Measurements from ENCODE around the gene NATD1. TPM values are rescaled to one million over a fixed set of nuclear protein-coding genes. Genes with fewer than 3 reads are reported as not detected.
A peak's percentile ranks its signal among the peaks of the same experiment; 100 is the strongest.

The NATD1 gene
- total RNA-seq, 2 donors from 2014 or later: 7.4 to 8.8 TPM

DNA sequence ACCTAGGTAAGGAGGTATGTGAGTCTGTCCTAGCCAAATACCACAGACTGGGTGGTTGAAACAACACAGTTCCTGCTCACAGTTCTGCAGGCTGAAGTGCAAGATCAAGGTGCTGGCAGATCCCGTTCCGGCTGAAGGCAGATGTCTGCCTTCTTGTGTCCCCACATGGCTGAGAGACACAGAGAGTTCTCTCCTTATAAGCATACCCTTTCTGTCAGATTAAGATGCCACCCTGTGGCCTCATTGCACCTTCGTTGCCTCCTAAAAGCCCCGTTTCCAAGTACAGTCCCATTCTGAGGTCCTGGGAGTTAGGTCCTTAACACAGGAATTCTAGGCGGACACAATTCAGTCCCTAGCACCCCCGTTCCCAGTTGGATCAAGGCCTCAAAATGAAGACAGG lies 30.1 kb downstream of the NATD1 start:
- H3K27ac Mint-ChIP-seq: no peak overlapping the region
- ATAC-seq (replicated peaks in 1 of 2): no peak

DNA sequence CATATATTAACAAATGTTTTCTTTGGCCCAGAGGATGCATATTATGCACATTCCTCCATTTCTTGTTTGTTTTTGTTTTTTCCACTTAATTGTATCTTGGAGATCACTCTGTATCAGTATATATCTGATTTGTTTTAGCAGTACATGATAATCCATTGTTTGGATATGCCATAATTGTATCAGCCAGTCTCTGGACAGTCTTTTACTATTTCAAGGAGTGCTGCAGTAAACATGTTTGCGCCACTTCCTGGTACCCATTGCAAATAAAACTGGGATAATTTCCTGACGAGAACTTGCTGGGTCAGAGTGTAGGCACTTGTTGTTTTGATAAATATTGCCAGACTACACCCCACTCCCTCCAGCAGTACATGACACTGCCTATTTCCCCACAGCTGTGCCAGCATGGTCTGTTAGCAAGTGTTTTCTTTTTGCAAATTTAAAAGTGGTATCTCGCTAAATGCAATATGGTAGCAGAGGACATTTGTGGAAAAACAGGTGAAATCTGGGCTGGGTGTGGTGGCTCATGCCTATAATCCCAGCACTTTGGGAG lies 34.3 kb downstream of the NATD1 start:
- H3K36me3 Mint-ChIP-seq (ENCODE audit: insufficient read depth in 2 of 2): peaks cover 5 to 12% of the 10 kb centered on the region in 2 donors
- H3K4me1 Mint-ChIP-seq (ENCODE audit: low read depth): peaks cover 42% of the 10 kb centered on the region
- no peak overlapping the region for H3K4me3 Mint-ChIP-seq
- no peaks in the 10 kb centered on the region for H3K27me3 Mint-ChIP-seq (ENCODE audit: low read depth)
- DNase-seq (no peak), ATAC-seq (replicated peaks in 1 of 2) (no peak)
- H3K27ac Mint-ChIP-seq: no peak overlapping the region
- no peaks in the 10 kb centered on the region for H3K9me3 Mint-ChIP-seq

More for the DNA sequence above, 30.1 kb downstream of the NATD1 start:
- H3K36me3 Mint-ChIP-seq (ENCODE audit: insufficient read depth in 2 of 2): peaks cover 3 to 9% of the 10 kb centered on the region in 2 donors
- DNase-seq: no peak
- H3K4me1 Mint-ChIP-seq (ENCODE audit: low read depth): peaks cover 9% of the 10 kb centered on the region
- H3K27me3 Mint-ChIP-seq (ENCODE audit: low read depth): no peaks in the 10 kb centered on the region
- no peaks in the 10 kb centered on the region for H3K9me3 Mint-ChIP-seq
- no peak overlapping the region for H3K4me3 Mint-ChIP-seq

DNA sequence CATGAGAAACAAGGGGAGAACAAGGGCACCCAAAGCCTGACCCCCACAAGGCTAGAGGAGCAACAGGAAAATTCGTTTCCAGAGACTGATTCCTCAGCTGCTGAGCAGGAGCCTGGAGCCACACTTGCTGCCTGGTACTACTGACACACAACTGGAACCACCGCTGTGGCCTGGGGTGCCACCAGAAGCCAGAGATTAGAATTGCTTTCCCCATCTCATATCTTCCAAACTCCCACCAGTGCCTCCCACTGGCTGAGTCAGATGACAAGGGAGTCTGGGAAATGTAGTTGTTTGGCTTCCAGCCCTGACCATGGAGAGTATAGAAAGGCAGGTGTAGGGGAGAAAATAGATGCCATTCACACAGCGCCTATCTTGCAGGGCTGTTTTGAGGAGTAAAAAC lies 35.1 kb downstream of the NATD1 start:
- peak; percentile 38 to 52 for DNase-seq
- H3K4me1 Mint-ChIP-seq (ENCODE audit: low read depth): peaks cover 45% of the 10 kb centered on the region
- no peaks in the 10 kb centered on the region for H3K9me3 Mint-ChIP-seq
- H3K27ac Mint-ChIP-seq: no peak overlapping the region
- peaks cover 5 to 12% of the 10 kb centered on the region in 2 donors for H3K36me3 Mint-ChIP-seq (ENCODE audit: insufficient read depth in 2 of 2)
- H3K4me3 Mint-ChIP-seq: no peak overlapping the region
- ATAC-seq (replicated peaks in 1 of 2): peak in 1 of 2 donors; percentile 10
- H3K27me3 Mint-ChIP-seq (ENCODE audit: low read depth): no peaks in the 10 kb centered on the region

DNA sequence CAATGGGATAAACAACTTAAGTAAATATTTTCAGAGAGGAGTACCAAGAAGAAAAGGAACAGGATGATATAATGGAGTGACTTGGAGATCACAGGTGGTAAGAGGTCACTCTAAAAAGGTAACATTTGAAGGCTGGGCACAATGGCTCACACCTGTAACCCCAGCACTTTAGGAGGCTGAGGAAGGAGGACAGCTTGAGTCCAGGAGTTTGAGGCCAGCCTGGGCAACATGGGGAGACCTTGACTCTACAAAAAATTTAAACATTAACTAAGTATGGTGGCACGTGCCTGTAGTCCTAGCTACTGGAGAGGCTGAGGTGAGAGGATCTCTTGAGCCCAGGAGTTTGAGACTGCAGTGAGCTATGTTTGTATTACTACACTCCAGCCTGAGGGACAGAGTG lies 35.9 kb downstream of the NATD1 start:
- H3K36me3 Mint-ChIP-seq (ENCODE audit: insufficient read depth in 2 of 2): peaks cover 5 to 11% of the 10 kb centered on the region in 2 donors
- DNase-seq: no peak
- no peak for ATAC-seq (replicated peaks in 1 of 2)
- no peaks in the 10 kb centered on the region for H3K9me3 Mint-ChIP-seq
- H3K4me3 Mint-ChIP-seq: peak overlapping the region in 1 of 2 donors; percentile 1
- H3K27ac Mint-ChIP-seq: no peak overlapping the region
- peaks cover 52% of the 10 kb centered on the region for H3K4me1 Mint-ChIP-seq (ENCODE audit: low read depth)
- no peaks in the 10 kb centered on the region for H3K27me3 Mint-ChIP-seq (ENCODE audit: low read depth)

DNA sequence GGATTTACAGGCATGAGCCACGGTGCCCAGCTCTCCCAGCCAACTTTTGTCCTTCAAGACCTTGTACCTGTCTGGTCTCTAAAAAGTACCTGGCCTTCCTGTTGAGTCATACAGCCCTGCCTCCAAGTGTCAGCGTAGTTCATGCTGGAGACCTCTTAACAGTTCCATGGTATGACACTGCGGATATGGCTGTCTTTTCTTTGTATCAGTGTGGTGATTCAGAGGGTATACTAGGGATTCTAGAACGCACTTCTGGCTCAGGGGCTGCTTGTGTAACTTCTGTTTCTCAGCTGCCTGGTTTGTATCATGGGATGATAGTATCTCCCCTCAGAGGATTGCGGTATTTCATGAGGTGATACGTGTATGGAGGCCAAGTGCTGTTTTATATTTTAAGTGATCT lies 37.3 kb downstream of the NATD1 start:
- Mint-ChIP-seq H3K27ac (peak overlapping the region; percentile 12), H3K9me3 (no peaks in the 10 kb centered on the region), H3K36me3 (ENCODE audit: insufficient read depth in 2 of 2) (peaks cover 2 to 3% of the 10 kb centered on the region in 2 donors), H3K4me1 (ENCODE audit: low read depth) (peaks cover 65% of the 10 kb centered on the region), H3K4me3 (peak overlapping the region; percentile 90 to 92), H3K27me3 (ENCODE audit: low read depth) (no peaks in the 10 kb centered on the region)
- no peak for ATAC-seq (replicated peaks in 1 of 2)
- no peak for DNase-seq

DNA sequence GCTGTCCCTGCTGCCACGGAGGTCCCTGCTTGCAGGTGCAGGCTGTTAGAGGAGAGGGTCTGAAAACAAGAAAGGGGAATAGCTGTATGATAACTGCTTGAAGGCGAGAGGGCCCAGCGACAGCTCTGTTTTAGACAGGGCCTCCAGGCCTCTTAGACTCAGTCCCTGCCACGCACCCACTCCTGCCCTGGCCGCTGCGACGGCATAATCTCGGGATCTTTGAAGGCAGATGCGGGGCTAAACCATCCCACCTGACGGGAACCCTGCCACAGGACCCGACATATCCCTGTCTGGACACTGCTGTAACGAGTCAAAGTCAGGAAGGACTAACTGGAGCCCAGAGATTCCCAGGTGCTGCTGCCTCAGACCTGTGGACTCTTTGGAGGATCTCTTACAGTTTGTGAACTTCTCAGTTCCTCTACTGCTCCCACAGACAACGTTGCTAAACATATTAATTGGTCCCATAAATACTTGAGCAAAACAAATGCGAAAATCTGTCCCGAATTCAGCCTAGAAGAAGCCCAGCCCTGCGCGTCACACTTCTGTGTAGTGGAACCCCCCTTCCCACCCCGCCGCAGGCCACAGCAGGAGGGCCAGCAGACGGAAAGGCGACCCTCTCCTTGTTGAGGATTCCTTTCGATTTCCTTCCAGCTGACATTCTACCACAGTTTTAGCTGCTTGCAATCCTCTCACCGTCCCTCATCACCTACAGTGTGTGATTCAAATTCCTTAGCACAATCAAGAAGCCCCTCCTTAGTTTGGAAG lies 38.3 kb downstream of the NATD1 start:
- peak overlapping the region; percentile 90 to 92 for H3K4me3 Mint-ChIP-seq
- peaks cover 74% of the 10 kb centered on the region for H3K4me1 Mint-ChIP-seq (ENCODE audit: low read depth)
- DNase-seq (no peak), ATAC-seq (replicated peaks in 1 of 2) (peak in 1 of 2 donors; percentile 1)
- H3K9me3 Mint-ChIP-seq: no peaks in the 10 kb centered on the region
- no peaks in the 10 kb centered on the region for H3K27me3 Mint-ChIP-seq (ENCODE audit: low read depth)
- peaks cover 2 to 3% of the 10 kb centered on the region in 2 donors for H3K36me3 Mint-ChIP-seq (ENCODE audit: insufficient read depth in 2 of 2)
- H3K27ac Mint-ChIP-seq: peak overlapping the region; percentile 83

DNA sequence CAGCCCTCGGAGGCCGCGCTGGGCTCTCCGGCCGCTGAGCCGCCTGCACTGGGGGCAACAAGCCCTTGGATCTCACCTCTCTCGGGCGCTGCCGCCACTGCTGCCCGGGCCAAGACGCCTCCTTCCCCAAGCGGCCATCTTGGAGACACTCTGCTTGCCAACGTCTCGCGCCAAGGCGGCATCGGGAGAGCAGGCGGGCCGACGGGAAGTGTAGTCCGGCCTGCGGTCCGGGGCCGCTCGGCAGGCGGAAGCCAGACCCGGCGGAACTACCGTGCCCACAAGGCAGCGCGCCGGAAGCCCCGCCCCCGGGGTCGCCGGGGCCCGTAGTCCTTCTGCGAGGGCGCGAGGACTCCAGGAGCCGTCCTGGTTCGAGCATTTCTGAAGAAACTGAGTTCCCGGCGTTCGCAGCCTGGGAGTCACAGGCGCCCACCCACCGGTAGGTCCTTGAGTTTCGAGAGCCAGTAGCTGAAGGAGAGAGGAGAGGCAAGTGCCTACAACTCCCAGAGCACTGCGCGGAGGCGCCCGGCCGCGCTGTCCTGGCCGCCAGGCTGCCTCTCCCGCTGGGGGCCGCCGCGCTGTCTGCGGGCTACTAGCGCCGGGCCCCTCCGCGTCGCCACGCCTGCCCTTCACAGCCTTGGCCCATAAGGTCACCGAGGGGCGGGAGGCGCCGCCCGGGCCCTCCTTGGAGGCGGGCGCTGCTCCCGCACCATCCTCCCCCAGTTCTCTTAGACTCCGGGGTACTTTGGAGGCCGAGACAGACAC lies 39.0 kb downstream of the NATD1 start, which contains the start of gene TMEM11:
Gene TMEM11 (minus strand): TSS at position 147 of the 762 bp plus-strand sequence. CDS start 9 bp downstream, at position 138.
- Mint-ChIP-seq H3K4me1 (ENCODE audit: low read depth) (peaks cover 75% of the 10 kb centered on the region), H3K27ac (peak within 1 kb of the TSS; percentile 83), H3K27me3 (ENCODE audit: low read depth) (no peaks in the 10 kb centered on the region), H3K9me3 (no peaks in the 10 kb centered on the region), H3K4me3 (peak within 1 kb of the TSS; percentile 90 to 92), H3K36me3 (ENCODE audit: insufficient read depth in 2 of 2) (peaks cover 2 to 3% of the 10 kb centered on the region in 2 donors)
- peak; percentile 92 to 94 for ATAC-seq (replicated peaks in 1 of 2)
- peak; percentile 97 for DNase-seq

DNA sequence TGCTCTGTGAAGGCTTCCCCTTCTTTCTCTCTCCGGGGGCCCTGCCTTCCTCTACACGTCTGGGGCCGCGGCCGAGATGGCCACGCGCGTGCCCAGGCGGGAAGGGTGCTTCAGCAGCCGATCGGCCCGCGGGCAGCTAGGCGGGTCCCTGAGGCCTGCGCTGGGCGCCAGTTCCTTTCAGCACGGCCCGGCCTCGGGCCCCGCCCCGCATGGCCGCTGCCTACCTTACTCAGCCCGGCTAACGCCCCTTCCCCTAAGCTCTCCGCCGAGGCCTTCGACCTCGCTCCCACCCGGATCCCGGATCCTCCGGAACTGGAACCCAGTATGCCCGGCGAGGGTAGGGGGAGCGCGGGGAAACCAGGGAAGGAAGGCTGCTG lies 39.6 kb downstream of the NATD1 start:
- Mint-ChIP-seq H3K27ac (peak overlapping the region; percentile 69), H3K36me3 (ENCODE audit: insufficient read depth in 2 of 2) (peaks cover 2 to 3% of the 10 kb centered on the region in 2 donors), H3K9me3 (no peaks in the 10 kb centered on the region), H3K4me3 (peak overlapping the region; percentile 90 to 92), H3K27me3 (ENCODE audit: low read depth) (no peaks in the 10 kb centered on the region), H3K4me1 (ENCODE audit: low read depth) (peaks cover 71% of the 10 kb centered on the region)
- DNase-seq (peak; percentile 46 to 49), ATAC-seq (replicated peaks in 1 of 2) (peak; percentile 22 to 28)

DNA sequence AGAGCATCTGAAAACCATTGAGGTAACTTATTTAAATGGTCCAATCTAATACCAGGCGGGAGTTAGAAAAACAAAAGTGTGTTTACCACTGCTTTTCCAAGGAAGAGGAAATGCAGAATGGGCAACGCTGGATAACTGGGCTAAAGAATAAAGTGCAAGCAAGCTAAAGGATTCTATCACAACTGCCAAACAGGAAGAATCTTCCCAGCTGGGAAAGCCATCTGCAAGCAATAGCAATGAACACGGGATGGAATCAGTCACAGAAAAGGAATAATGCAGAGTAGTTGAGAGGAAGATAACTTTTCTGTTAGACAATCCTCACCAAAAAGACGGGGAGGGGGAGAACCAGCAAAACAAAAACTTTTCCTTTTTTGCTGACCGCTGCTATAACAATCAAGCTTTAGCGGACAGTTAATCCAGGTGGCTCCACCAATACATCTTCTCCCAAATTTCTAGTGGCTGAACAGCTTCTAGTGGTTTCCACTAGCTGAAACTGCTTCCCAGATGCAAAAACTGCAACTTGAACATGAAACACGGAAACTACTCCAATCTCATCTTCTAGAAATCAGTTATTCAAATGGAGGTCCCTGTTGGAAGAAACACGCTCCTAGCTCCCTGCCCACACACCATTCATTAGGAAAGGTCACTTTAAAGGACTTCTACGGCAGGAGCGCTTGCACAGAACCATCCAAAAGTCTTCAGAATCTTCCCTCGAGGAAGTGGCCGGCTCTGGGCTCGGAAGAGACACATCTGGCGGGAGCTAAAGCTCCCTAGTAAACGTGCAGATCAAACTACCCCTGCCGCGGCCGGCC lies 40.2 kb downstream of the NATD1 start:
- H3K27ac Mint-ChIP-seq: peak overlapping the region; percentile 69
- H3K4me1 Mint-ChIP-seq (ENCODE audit: low read depth): peaks cover 65% of the 10 kb centered on the region
- peak overlapping the region; percentile 90 to 92 for H3K4me3 Mint-ChIP-seq
- no peaks in the 10 kb centered on the region for H3K27me3 Mint-ChIP-seq (ENCODE audit: low read depth)
- DNase-seq: no peak
- peaks cover 2 to 3% of the 10 kb centered on the region in 2 donors for H3K36me3 Mint-ChIP-seq (ENCODE audit: insufficient read depth in 2 of 2)
- no peak for ATAC-seq (replicated peaks in 1 of 2)
- H3K9me3 Mint-ChIP-seq: no peaks in the 10 kb centered on the region

DNA sequence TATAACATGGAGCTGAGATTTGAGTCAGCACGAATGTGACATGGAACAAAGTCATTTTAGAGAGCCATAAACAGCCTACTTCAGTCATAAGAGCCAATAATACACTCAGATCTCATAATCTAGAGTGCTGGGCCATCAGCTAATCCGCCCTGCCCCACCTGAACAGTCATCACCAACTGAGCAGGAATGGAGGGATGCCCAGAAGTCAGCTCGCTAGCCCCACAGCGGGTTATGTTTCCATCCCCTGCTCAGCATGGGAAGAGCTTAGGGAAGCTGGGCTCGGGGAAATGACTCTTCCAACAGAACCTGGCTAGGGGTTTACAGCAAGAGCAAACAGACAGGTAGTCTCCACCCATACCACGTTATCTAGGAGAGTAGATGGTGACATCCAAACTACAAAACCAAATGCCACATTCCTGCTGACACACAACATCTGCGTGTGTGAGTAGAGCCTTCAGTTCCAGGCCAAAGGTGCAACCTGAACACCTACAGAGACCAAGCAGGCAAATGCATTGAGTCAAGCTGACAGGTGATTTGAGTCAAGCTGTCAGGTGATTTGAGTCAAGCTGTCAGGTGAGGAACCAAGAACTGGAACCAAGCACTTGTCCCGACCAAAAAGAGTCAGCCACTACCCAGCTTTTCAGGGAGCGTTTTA lies 41.3 kb downstream of the NATD1 start:
- Mint-ChIP-seq H3K4me1 (ENCODE audit: low read depth) (peaks cover 54% of the 10 kb centered on the region), H3K4me3 (peak overlapping the region; percentile 90 to 92), H3K27ac (no peak overlapping the region), H3K9me3 (no peaks in the 10 kb centered on the region), H3K27me3 (ENCODE audit: low read depth) (no peaks in the 10 kb centered on the region), H3K36me3 (ENCODE audit: insufficient read depth in 2 of 2) (peaks cover 2 to 3% of the 10 kb centered on the region in 2 donors)
- ATAC-seq (replicated peaks in 1 of 2): no peak
- no peak for DNase-seq

DNA sequence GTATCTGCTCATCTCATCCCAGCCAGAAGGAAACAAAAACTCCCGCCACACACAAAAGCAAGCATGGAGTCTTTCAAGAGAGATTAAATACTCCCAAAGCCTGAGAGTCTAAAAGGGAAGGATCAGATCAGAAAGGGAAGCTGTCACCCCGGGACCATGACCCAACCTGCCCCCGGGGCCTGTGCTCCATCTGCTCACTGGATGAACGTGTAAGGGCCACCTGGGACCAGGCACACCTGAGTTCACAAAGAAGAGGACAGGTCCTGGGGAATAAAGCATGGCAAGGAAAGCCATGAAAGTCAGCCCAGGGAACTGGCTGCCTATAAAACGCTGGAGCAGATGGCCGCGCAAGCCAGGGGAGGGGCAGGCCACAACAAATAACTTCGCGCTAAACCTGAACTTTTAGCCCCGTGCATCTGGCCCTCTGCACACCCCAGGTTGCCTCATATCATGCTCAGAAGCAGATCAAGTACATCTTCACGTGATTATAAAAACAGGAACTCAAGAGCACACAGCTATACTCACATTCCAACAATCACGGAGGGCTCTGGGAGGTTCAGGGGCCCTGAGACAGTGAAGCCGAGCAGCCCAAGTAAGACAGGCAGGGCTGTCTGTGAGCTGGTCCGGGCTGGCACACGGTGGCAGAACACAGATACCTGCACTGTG lies 42.7 kb downstream of the NATD1 start:
- H3K36me3 Mint-ChIP-seq (ENCODE audit: insufficient read depth in 2 of 2): peaks cover 2% of the 10 kb centered on the region in 2 donors
- DNase-seq (no peak), ATAC-seq (replicated peaks in 1 of 2) (no peak)
- no peaks in the 10 kb centered on the region for H3K27me3 Mint-ChIP-seq (ENCODE audit: low read depth)
- peaks cover 49% of the 10 kb centered on the region for H3K4me1 Mint-ChIP-seq (ENCODE audit: low read depth)
- no peak overlapping the region for H3K4me3 Mint-ChIP-seq
- H3K27ac Mint-ChIP-seq: peak overlapping the region; percentile 55
- no peaks in the 10 kb centered on the region for H3K9me3 Mint-ChIP-seq
